ENCODE results near the gene KCNK13.
"Not testable (repeated sequence)": the region's sequence is repeated elsewhere in the genome, so short reads cannot be mapped to it uniquely, and the experiment has no call there.

The KCNK13 gene
- total RNA-seq: 0 reads per million in 2 donors

GRCh38 chr14:90061685-90062126 is at the start of gene KCNK13:
Gene KCNK13 (plus strand): TSS chr14:90061994. CDS start chr14:90062206, 212 bp downstream.
- DNase-seq: no peak

GRCh38 chr14:90017371-90017770 is 44.4 kb upstream of the KCNK13 start:
- DNase-seq: no peak

- DNase-seq: no peak
Observed at GRCh38 chr14:90019824-90020523, 41.8 kb upstream of the KCNK13 start.

GRCh38 chr14:90023176-90023896 is 38.5 kb upstream of the KCNK13 start:
- no peak for DNase-seq

- DNase-seq: no peak
Observed at GRCh38 chr14:90024910-90025309, 36.9 kb upstream of the KCNK13 start.

- DNase-seq: not testable (repeated sequence)
Observed at GRCh38 chr14:90026608-90027007, 35.2 kb upstream of the KCNK13 start.

- no peak for DNase-seq
Observed at GRCh38 chr14:90027842-90028241, 34.0 kb upstream of the KCNK13 start.

- no peak for DNase-seq
Observed at GRCh38 chr14:90034156-90034555, 27.6 kb upstream of the KCNK13 start.

GRCh38 chr14:90034835-90035525 is 26.8 kb upstream of the KCNK13 start:
- no peak for DNase-seq

- DNase-seq: no peak
Observed at GRCh38 chr14:90039253-90040010, 22.4 kb upstream of the KCNK13 start.

GRCh38 chr14:90040411-90040810 is 21.4 kb upstream of the KCNK13 start:
- DNase-seq: no peak

GRCh38 chr14:90042496-90043252 is 19.1 kb upstream of the KCNK13 start:
- no peak for DNase-seq

- no peak for DNase-seq
Observed at GRCh38 chr14:90045616-90046015, 16.2 kb upstream of the KCNK13 start.

- DNase-seq: no peak
Observed at GRCh38 chr14:90049390-90049789, 12.4 kb upstream of the KCNK13 start.

GRCh38 chr14:90050271-90050670 is 11.5 kb upstream of the KCNK13 start:
- DNase-seq: no peak

- no peak for DNase-seq
Observed at GRCh38 chr14:90053044-90053443, 8.8 kb upstream of the KCNK13 start.

- no peak for DNase-seq
Observed at GRCh38 chr14:90054803-90055202, 7.0 kb upstream of the KCNK13 start.

- no peak for DNase-seq
Observed at GRCh38 chr14:90056826-90057225, 5.0 kb upstream of the KCNK13 start.

- no peak for DNase-seq
Observed at GRCh38 chr14:90058876-90059458, 2.8 kb upstream of the KCNK13 start.

GRCh38 chr14:90060312-90060964 is 1.4 kb upstream of the KCNK13 start:
- no peak for DNase-seq

All from T-helper 9 cell (primary cell).